ENCODE results near the gene TMEM237. TPM values are rescaled to one million over a fixed set of nuclear protein-coding genes. Genes with fewer than 3 reads are reported as not detected.

Gene TMEM237
- total RNA-seq, 1 experiment from 2014 or later = 32.8 TPM

- TF ChIP-seq, protein P1, sequence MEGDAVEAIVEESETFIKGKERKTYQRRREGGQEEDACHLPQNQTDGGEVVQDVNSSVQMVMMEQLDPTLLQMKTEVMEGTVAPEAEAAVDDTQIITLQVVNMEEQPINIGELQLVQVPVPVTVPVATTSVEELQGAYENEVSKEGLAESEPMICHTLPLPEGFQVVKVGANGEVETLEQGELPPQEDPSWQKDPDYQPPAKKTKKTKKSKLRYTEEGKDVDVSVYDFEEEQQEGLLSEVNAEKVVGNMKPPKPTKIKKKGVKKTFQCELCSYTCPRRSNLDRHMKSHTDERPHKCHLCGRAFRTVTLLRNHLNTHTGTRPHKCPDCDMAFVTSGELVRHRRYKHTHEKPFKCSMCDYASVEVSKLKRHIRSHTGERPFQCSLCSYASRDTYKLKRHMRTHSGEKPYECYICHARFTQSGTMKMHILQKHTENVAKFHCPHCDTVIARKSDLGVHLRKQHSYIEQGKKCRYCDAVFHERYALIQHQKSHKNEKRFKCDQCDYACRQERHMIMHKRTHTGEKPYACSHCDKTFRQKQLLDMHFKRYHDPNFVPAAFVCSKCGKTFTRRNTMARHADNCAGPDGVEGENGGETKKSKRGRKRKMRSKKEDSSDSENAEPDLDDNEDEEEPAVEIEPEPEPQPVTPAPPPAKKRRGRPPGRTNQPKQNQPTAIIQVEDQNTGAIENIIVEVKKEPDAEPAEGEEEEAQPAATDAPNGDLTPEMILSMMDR (conservative IDR thresholded peaks at IDR 0.05; ENCODE audit: low read depth, low read length) = no peak
- no peak for TF ChIP-seq EZH2 (IDR thresholded peaks at IDR 0.05; ENCODE audit: low read length, unreplicated experiment)
- no peak for TF ChIP-seq EZH2phosphoT487 (IDR thresholded peaks at IDR 0.05; ENCODE audit: borderline replicate concordance, low read length)
- H3K4me2 ChIP-seq (ENCODE audit: low read length) = no peak overlapping the region
- H3K4me3 ChIP-seq (ENCODE audit: low read length) = no peak overlapping the region
- POLR2A ChIA-PET (ENCODE audit: unreplicated experiment) = no interaction called here
- CTCF ChIA-PET = no interaction called here
- no peaks in the 10 kb centered on the region; the same call in 1 of the 2 replicates for H3K4me1 ChIP-seq (ENCODE audit: insufficient read depth, low read length)
- intact Hi-C loops (cut with micrococcal nuclease) = loop anchor here (10.0 kb wide), 1 partner anchor 415 kb away; no protein-coding TSS in a partner anchor
- no peaks in the 10 kb centered on the region for H3K27me3 ChIP-seq (ENCODE audit: low read length)
- H3K9me3 ChIP-seq (ENCODE audit: low read length) = no peaks in the 10 kb centered on the region
- H3K27ac ChIP-seq (ENCODE audit: low read length) = no peak overlapping the region
- no TSS peak for BruUV-seq (replicated peaks)
- H3K79me2 ChIP-seq (ENCODE audit: low read length) = no peaks in the 10 kb centered on the region
- H4K20me1 ChIP-seq (ENCODE audit: low read length) = no peaks in the 10 kb centered on the region
- ATAC-seq (no peak), DNase-seq (no peak)
- no peak overlapping the region for H3K9ac ChIP-seq (ENCODE audit: low read length)
- no peaks in the 10 kb centered on the region for H3K36me3 ChIP-seq (ENCODE audit: low read depth, low read length)
- no peaks in the 10 kb centered on the region for H3K9me2 ChIP-seq (replicated peaks; ENCODE audit: low read length)
- no peak overlapping the region for H2AFZ ChIP-seq (ENCODE audit: low read length)
- no peaks in the 10 kb centered on the region for H3F3A ChIP-seq (ENCODE audit: low read length, unreplicated experiment)
Measured at GRCh38 chr2:201649442-201649841, 6.1 kb upstream of the TMEM237 start.

GRCh38 chr2:201647431-201647830 is 4.1 kb upstream of the TMEM237 start:
- Histone ChIP-seq H3K27ac (ENCODE audit: low read length) (no peak overlapping the region), H2AFZ (ENCODE audit: low read length) (no peak overlapping the region), H3K4me2 (ENCODE audit: low read length) (no peak overlapping the region), H3F3A (ENCODE audit: low read length, unreplicated experiment) (no peaks in the 10 kb centered on the region), H3K9me2 (replicated peaks; ENCODE audit: low read length) (no peaks in the 10 kb centered on the region), H3K4me3 (ENCODE audit: low read length) (no peak overlapping the region), H4K20me1 (ENCODE audit: low read length) (no peaks in the 10 kb centered on the region), H3K4me1 (ENCODE audit: insufficient read depth, low read length) (peaks cover 6% of the 10 kb centered on the region), H3K79me2 (ENCODE audit: low read length) (no peaks in the 10 kb centered on the region), H3K36me3 (ENCODE audit: low read depth, low read length) (no peaks in the 10 kb centered on the region), H3K9me3 (ENCODE audit: low read length) (no peaks in the 10 kb centered on the region), H3K27me3 (ENCODE audit: low read length) (no peaks in the 10 kb centered on the region), H3K9ac (ENCODE audit: low read length) (no peak overlapping the region)
- intact Hi-C loops (cut with micrococcal nuclease) = loop anchor here (10.0 kb wide), 1 partner anchor 413 kb away; no protein-coding TSS in a partner anchor
- ATAC-seq (no peak), DNase-seq (no peak)
- ChIA-PET CTCF (interaction anchor here (0.5 kb wide), 1 partner anchor 103 kb away, joined by 4 read pairs; no protein-coding TSS in a partner anchor), POLR2A (ENCODE audit: unreplicated experiment) (no interaction called here)
- TF ChIP-seq, protein P1 (conservative IDR thresholded peaks at IDR 0.05; ENCODE audit: low read depth, low read length) = no peak
- TF ChIP-seq EZH2phosphoT487 (IDR thresholded peaks at IDR 0.05; ENCODE audit: borderline replicate concordance, low read length) = no peak
- no peak for TF ChIP-seq EZH2 (IDR thresholded peaks at IDR 0.05; ENCODE audit: low read length, unreplicated experiment)
- no TSS peak for BruUV-seq (replicated peaks)

DNA sequence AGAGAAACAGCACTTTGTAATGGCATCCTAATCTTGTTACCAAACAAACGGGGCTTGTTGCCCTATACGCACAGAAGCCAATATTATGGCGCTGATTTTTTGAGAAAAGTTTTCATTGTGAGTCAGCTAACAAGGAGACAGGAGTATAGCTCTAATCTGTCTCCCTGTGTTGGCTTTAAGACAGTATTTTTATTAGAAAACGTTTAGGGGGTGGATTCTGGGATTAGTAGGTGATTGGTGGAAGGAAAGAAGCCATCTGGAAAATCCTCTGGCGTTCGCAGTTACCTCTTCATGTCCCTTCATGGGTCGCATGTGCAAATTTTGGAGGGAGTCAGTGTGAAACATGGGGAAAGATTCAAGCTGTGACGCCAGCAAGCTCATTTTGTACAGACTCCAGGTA is 698 bp upstream of the TMEM237 start:
- H4K20me1 ChIP-seq (ENCODE audit: low read length) = no peaks in the 10 kb centered on the region
- no peak overlapping the region for H3K9ac ChIP-seq (ENCODE audit: low read length)
- POLR2A ChIA-PET (ENCODE audit: unreplicated experiment) = no interaction called here
- no peaks in the 10 kb centered on the region for H3K27me3 ChIP-seq (ENCODE audit: low read length)
- peaks cover 6% of the 10 kb centered on the region for H3K4me1 ChIP-seq (ENCODE audit: insufficient read depth, low read length)
- ATAC-seq (no peak), DNase-seq (no peak)
- no peaks in the 10 kb centered on the region; the same call in 1 of the 2 replicates for H3K36me3 ChIP-seq (ENCODE audit: low read depth, low read length)
- no peak overlapping the region for H3K27ac ChIP-seq (ENCODE audit: low read length)
- no peaks in the 10 kb centered on the region for H3K9me3 ChIP-seq (ENCODE audit: low read length)
- H3K9me2 ChIP-seq (replicated peaks; ENCODE audit: low read length) = no peaks in the 10 kb centered on the region
- peak overlapping the region; percentile 90 for H2AFZ ChIP-seq (ENCODE audit: low read length)
- no peak for TF ChIP-seq EZH2phosphoT487 (IDR thresholded peaks at IDR 0.05; ENCODE audit: borderline replicate concordance, low read length)
- TF ChIP-seq, protein P1 (conservative IDR thresholded peaks at IDR 0.05; ENCODE audit: low read depth, low read length) = no peak
- TF ChIP-seq EZH2 (IDR thresholded peaks at IDR 0.05; ENCODE audit: low read length, unreplicated experiment) = no peak
- BruUV-seq (replicated peaks) = no TSS peak
- no peaks in the 10 kb centered on the region for H3F3A ChIP-seq (ENCODE audit: low read length, unreplicated experiment)
- intact Hi-C loops (cut with micrococcal nuclease) = loop anchor here (5.0 to 10.0 kb wide), 2 partner anchors 53 to 409 kb away; partner anchors contain the start of gene MPP4
- CTCF ChIA-PET = interaction anchor here (0.7 kb wide), 1 partner anchor 22 kb away, joined by 6 read pairs; no protein-coding TSS in a partner anchor
- no peak overlapping the region; the same call in 1 of the 2 replicates for H3K4me3 ChIP-seq (ENCODE audit: low read length)
- H3K79me2 ChIP-seq (ENCODE audit: low read length) = peaks cover 17% of the 10 kb centered on the region
- H3K4me2 ChIP-seq (ENCODE audit: low read length) = peak overlapping the region; percentile 83

All from PC-3 (cell line).